H1 (cell line): ENCODE data around the gene GREM2. TPM values are rescaled to one million over a fixed set of nuclear protein-coding genes. Genes with fewer than 3 reads are reported as not detected.

Source experiments
- CTCF ChIA-PET: fragments of 300-600 bp; sonication (Branson Sonifier 250); formaldehyde crosslinking; loops from one replicate; lab custom pipeline; 2021; ENCODE audit not compliant: partially characterized antibody; lab: Charles Lee
- POLR2A ChIA-PET: fragments of 300-600 bp; sonication (Branson Sonifier 250); formaldehyde crosslinking; loops from one replicate; lab custom pipeline; 2021; ENCODE audit warnings: inconsistent platforms; ENCODE audit not compliant: partially characterized antibody; lab: Charles Lee
- DNase-seq, 2 experiments: peaks; one replicate each; pipeline versions ENCODE4 v3.0.0 to v3.0.0-alpha.2; 2010 to 2022; ENCODE audit warnings: low spot score in 2 of 2, low read depth in 1 of 2, mixed read lengths in 1 of 2
- FAIRE-seq: peaks from 2 replicates; lab custom pipeline; 2011; peaks lifted over from hg19 to GRCh38; lab: Jason Lieb, UNC
- H2AFZ ChIP-seq: 2 replicates; pipeline ENCODE4 v1.8.1; 2012; ENCODE audit warnings: low read length, inconsistent platforms
- H2AK5ac ChIP-seq: 2 replicates; pipeline ENCODE4 v1.6.1; 2013; ENCODE audit warnings: low read depth, low read length
- H2BK120ac ChIP-seq: replicated peaks from 2 replicates; pipeline ENCODE3; 2013; ENCODE audit warnings: low read depth, low read length, inconsistent platforms
- H2BK12ac ChIP-seq: 2 replicates; pipeline ENCODE4 v1.6.1; 2013; ENCODE audit warnings: low read depth, low read length
- H2BK15ac ChIP-seq: 2 replicates; pipeline ENCODE4 v1.6.1; 2013; ENCODE audit warnings: low read length
- H2BK20ac ChIP-seq: 2 replicates; pipeline ENCODE4 v1.6.1; 2013; ENCODE audit warnings: low read length
- H2BK5ac ChIP-seq: 2 replicates; pipeline ENCODE4 v1.6.1; 2013; ENCODE audit warnings: low read depth, low read length
- H3K14ac ChIP-seq: 2 replicates; pipeline ENCODE4 v1.6.1; 2013; ENCODE audit warnings: inconsistent platforms; ENCODE audit not compliant: insufficient read length
- H3K18ac ChIP-seq: 2 replicates; pipeline ENCODE4 v1.6.1; 2013; ENCODE audit warnings: low read length; ENCODE audit errors: extremely low read depth
- H3K23ac ChIP-seq: 2 replicates; pipeline ENCODE4 v1.6.1; 2013; ENCODE audit warnings: inconsistent platforms; ENCODE audit not compliant: insufficient read length
- H3K23me2 ChIP-seq: 2 replicates; pipeline ENCODE4 v1.6.1; 2013; ENCODE audit warnings: low read depth, low read length
- H3K27ac ChIP-seq: 2 replicates; pipeline ENCODE4 v1.6.1; 2011; ENCODE audit warnings: low read depth, low read length, inconsistent platforms
- H3K27me3 ChIP-seq, 4 experiments: replicated peaks in 1 of 4; 1 replicate in 1 of 4; 2 replicates in 3 of 4; pipeline versions ENCODE4 v1.6.1 to v1.8.1; 2011 to 2013; ENCODE audit warnings: low read length in 3 of 4, mild to moderate bottlenecking in 3 of 4, inconsistent platforms in 2 of 4, mixed read lengths in 2 of 4, moderate library complexity in 1 of 4; ENCODE audit not compliant: control insufficient read depth in 3 of 4, insufficient read depth in 3 of 4; ENCODE audit errors: extremely low read depth in 1 of 4
- H3K36me3 ChIP-seq, 4 experiments: 2 replicates each; pipeline versions ENCODE4 v1.6.1 to v1.8.1; 2011 to 2013; ENCODE audit warnings: mild to moderate bottlenecking in 4 of 4, low read length in 3 of 4, moderate library complexity in 2 of 4, control low read depth in 1 of 4, inconsistent platforms in 1 of 4; ENCODE audit not compliant: insufficient read depth in 4 of 4, control insufficient read depth in 2 of 4
- H3K4ac ChIP-seq: replicated peaks from 2 replicates; pipeline ENCODE3; 2013; ENCODE audit warnings: low read length, low read depth, mixed read lengths, inconsistent platforms; ENCODE audit not compliant: insufficient read length
- H3K4me1 ChIP-seq, 4 experiments: replicated peaks in 1 of 4; 1 replicate in 1 of 4; 2 replicates in 3 of 4; pipeline versions ENCODE4 v1.6.1 to v1.8.1; 2011 to 2013; ENCODE audit warnings: low read length in 3 of 4, inconsistent platforms in 2 of 4, mixed read lengths in 1 of 4; ENCODE audit not compliant: insufficient read depth in 4 of 4, control insufficient read depth in 3 of 4
- H3K4me2 ChIP-seq, 2 experiments: 2 replicates each; pipeline versions ENCODE4 v1.6.1 to v1.8.1; 2011 to 2013; ENCODE audit warnings: low read depth in 2 of 2, low read length in 2 of 2, control low read depth in 1 of 2, inconsistent platforms in 1 of 2, mild to moderate bottlenecking in 1 of 2; ENCODE audit not compliant: insufficient read depth in 1 of 2
- H3K4me3 ChIP-seq, 4 experiments: fragments of 200-600, 300-600 bp in 1 of 4; sonication (generic), shearing (Covaris generic), sonication (Bioruptor Twin) in 1 of 4; 2 replicates each; pipeline versions ENCODE4 v1.5.1 to v1.8.1; 2011 to 2016; ENCODE audit warnings: low read length in 4 of 4, low read depth in 3 of 4, control low read depth in 2 of 4, inconsistent platforms in 2 of 4, mild to moderate bottlenecking in 2 of 4, mixed read lengths in 1 of 4, moderate library complexity in 1 of 4; ENCODE audit not compliant: insufficient read depth in 2 of 4; ENCODE audit errors: extremely low read depth in 1 of 4
- H3K56ac ChIP-seq: replicated peaks from 2 replicates; pipeline ENCODE3; 2013; ENCODE audit warnings: low read depth, mild to moderate bottlenecking, mixed read lengths, low read length, inconsistent platforms; ENCODE audit not compliant: insufficient read length
- H3K79me1 ChIP-seq: 2 replicates; pipeline ENCODE4 v1.6.1; 2013; ENCODE audit warnings: low read depth, low read length, control low read depth
- H3K79me2 ChIP-seq, 2 experiments: 2 replicates each; pipeline versions ENCODE4 v1.6.1 to v1.8.1; 2012 to 2013; ENCODE audit warnings: low read length in 2 of 2, mild to moderate bottlenecking in 2 of 2, inconsistent platforms in 1 of 2; ENCODE audit not compliant: insufficient read depth in 2 of 2, control insufficient read depth in 1 of 2
- H3K9ac ChIP-seq, 4 experiments: replicated peaks in 1 of 4; 1 replicate in 1 of 4; 2 replicates in 3 of 4; pipeline versions ENCODE4 v1.6.1 to v1.8.1; 2011 to 2013; ENCODE audit warnings: low read depth in 3 of 4, low read length in 3 of 4, control low read depth in 2 of 4, mild to moderate bottlenecking in 2 of 4, moderate library complexity in 2 of 4, inconsistent platforms in 1 of 4; ENCODE audit errors: extremely low read depth in 1 of 4
- H3K9me3 ChIP-seq, 2 experiments: 2 replicates each; pipeline versions ENCODE4 v1.6.1 to v1.8.1; 2012 to 2013; ENCODE audit warnings: mild to moderate bottlenecking in 2 of 2, moderate library complexity in 2 of 2, control low read depth in 1 of 2, inconsistent platforms in 1 of 2, low read depth in 1 of 2, low read length in 1 of 2, mixed read lengths in 1 of 2; ENCODE audit not compliant: insufficient read depth in 2 of 2
- H4K20me1 ChIP-seq, 2 experiments: replicated peaks in 1 of 2; 2 replicates each; pipeline versions ENCODE3 to v1.8.1; 2011 to 2013; ENCODE audit warnings: inconsistent platforms in 2 of 2, low read length in 2 of 2, mild to moderate bottlenecking in 1 of 2; ENCODE audit not compliant: insufficient read depth in 2 of 2, control insufficient read depth in 1 of 2
- H4K5ac ChIP-seq: 2 replicates; pipeline ENCODE4 v1.6.1; 2013; ENCODE audit warnings: low read length, low read depth, mixed read lengths, inconsistent platforms; ENCODE audit not compliant: insufficient read length
- H4K8ac ChIP-seq: 2 replicates; pipeline ENCODE4 v1.8.0; 2013; ENCODE audit warnings: mild to moderate bottlenecking, moderate library complexity, low read length, inconsistent platforms; ENCODE audit not compliant: insufficient read depth; ENCODE audit errors: extremely low read depth
- H4K91ac ChIP-seq: replicated peaks from 2 replicates; pipeline ENCODE3; 2013; ENCODE audit warnings: low read length, mixed read lengths, inconsistent platforms; ENCODE audit not compliant: insufficient read length
- CEBPB ChIP-seq: IDR thresholded peaks from 2 replicates; pipeline ENCODE4 v1.6.1; 2012; ENCODE audit warnings: low read depth, low read length
- EP300 ChIP-seq, 2 experiments: IDR thresholded peaks; 1 replicate in 1 of 2; 2 replicates in 1 of 2; pipeline ENCODE4 v1.6.1; 2011 to 2012; ENCODE audit warnings: low read depth in 2 of 2, low read length in 2 of 2, mild to moderate bottlenecking in 2 of 2, borderline replicate concordance in 1 of 2, inconsistent platforms in 1 of 2, moderate library complexity in 1 of 2
- HDAC2 ChIP-seq, 2 experiments: fragments of 300-600 bp in 1 of 2; sonication (generic) in 1 of 2; IDR thresholded peaks; 2 replicates each; pipeline ENCODE4 v1.6.1; 2011 to 2012; ENCODE audit warnings: low read depth in 2 of 2, low read length in 2 of 2, mild to moderate bottlenecking in 2 of 2, moderate library complexity in 2 of 2, borderline replicate concordance in 1 of 2, inconsistent platforms in 1 of 2
- JUND ChIP-seq: IDR thresholded peaks from 2 replicates; pipeline ENCODE4 v1.6.1; 2011; ENCODE audit warnings: mild to moderate bottlenecking, improper control_type of control experiment, low read length
- KDM4A ChIP-seq: IDR thresholded peaks from one replicate; pipeline ENCODE4 v1.7.1; 2012; ENCODE audit warnings: low read depth, mild to moderate bottlenecking, moderate library complexity, low read length, inconsistent platforms; ENCODE audit not compliant: severe bottlenecking
- KDM5A ChIP-seq: fragments of 200-600 bp; IDR thresholded peaks from 2 replicates; pipeline ENCODE4 v1.7.1; 2012; ENCODE audit warnings: mild to moderate bottlenecking, low read length, inconsistent platforms, mixed read lengths
- NRF1 ChIP-seq: IDR thresholded peaks from 2 replicates; pipeline ENCODE4 v1.6.1; 2011; ENCODE audit warnings: mild to moderate bottlenecking, low read depth, low read length, improper control_type of control experiment
- PHF8 ChIP-seq: fragments of 200-600 bp; sonication (generic); conservative IDR thresholded peaks from 2 replicates; pipeline ENCODE4 v1.7.1; 2012; ENCODE audit warnings: low read depth, mild to moderate bottlenecking, inconsistent platforms, low read length, moderate library complexity
- RAD21 ChIP-seq, 2 experiments: IDR thresholded peaks in 1 of 2; conservative IDR thresholded peaks in 1 of 2; 2 replicates each; pipeline ENCODE4 v1.6.1; 2011; ENCODE audit warnings: low read depth in 2 of 2, low read length in 2 of 2, improper control_type of control experiment in 1 of 2, inconsistent platforms in 1 of 2, mild to moderate bottlenecking in 1 of 2, moderate library complexity in 1 of 2
- RFX5 ChIP-seq: IDR thresholded peaks from 2 replicates; pipeline ENCODE4 v1.6.1; 2011; ENCODE audit warnings: low read depth, low read length, improper control_type of control experiment, borderline replicate concordance
- SIRT6 ChIP-seq: IDR thresholded peaks from one replicate; pipeline ENCODE4 v1.7.1; 2012; ENCODE audit warnings: low read length, inconsistent platforms
- SP1 ChIP-seq: IDR thresholded peaks from 2 replicates; pipeline ENCODE4 v1.6.1; 2011; ENCODE audit warnings: low read depth, low read length
- SP2 ChIP-seq: IDR thresholded peaks from 2 replicates; pipeline ENCODE4 v1.6.1; 2012; ENCODE audit warnings: mild to moderate bottlenecking, low read length, inconsistent platforms
- SP4 ChIP-seq: IDR thresholded peaks from 2 replicates; pipeline ENCODE4 v1.6.1; 2012; ENCODE audit warnings: low read length, inconsistent platforms
- TEAD4 ChIP-seq: IDR thresholded peaks from 2 replicates; pipeline ENCODE4 v1.6.1; 2012; ENCODE audit warnings: low read depth, low read length, inconsistent platforms, mixed read lengths
- WGBS, 2 experiments: shearing (Covaris generic) in 1 of 2; methylation state at CpG; one replicate each; pipeline versions ENCODE4 v1.1.6 to v1.1.7; 2013 to 2015; ENCODE audit warnings: low lambda C conversion rate in 2 of 2, mixed read lengths in 2 of 2, inconsistent platforms in 1 of 2, low coverage in 1 of 2, missing lambda C conversion rate in 1 of 2; ENCODE audit not compliant: insufficient replicate concordance in 2 of 2, insufficient coverage in 1 of 2, insufficient read length in 1 of 2; ENCODE audit errors: extremely low coverage in 1 of 2, missing lambda C conversion rate in 1 of 2; 5-methylcytosine and 5-hydroxymethylcytosine counted together
- polyA plus RNA-seq, 7 experiments: library from polyadenylated mRNA; depleted of rRNA in 3 of 7; stranded (reverse) in 5 of 7; unstranded in 2 of 7; fragments of >200 nt in 5 of 7; fragments of 200-250 nt in 2 of 7; gene quantifications; 1 replicate in 5 of 7; 2 replicates in 1 of 7; 4 replicates in 1 of 7; pipeline versions ENCODE4 v1.2.1 to v1.2.3, GENCODE V29; 2011 to 2013; ENCODE audit warnings: missing spikeins in 2 of 7, mixed read lengths in 2 of 7
- total RNA-seq: library from RNA; stranded (reverse); fragmentation: NEBNext Ultra II Directional; extraction: Animal tissue kit (Norgen Biotek cat#: 25700); gene quantifications from 2 replicates; pipeline ENCODE4 v1.2.1, GENCODE V29; 2021

GREM2 gene
- total and polyA plus RNA-seq, 2 of the 8 experiments (the other 6 are each of a cell fraction or from before 2014, with no cell fraction given) = 0.05 TPM; not detected in 1

DNA sequence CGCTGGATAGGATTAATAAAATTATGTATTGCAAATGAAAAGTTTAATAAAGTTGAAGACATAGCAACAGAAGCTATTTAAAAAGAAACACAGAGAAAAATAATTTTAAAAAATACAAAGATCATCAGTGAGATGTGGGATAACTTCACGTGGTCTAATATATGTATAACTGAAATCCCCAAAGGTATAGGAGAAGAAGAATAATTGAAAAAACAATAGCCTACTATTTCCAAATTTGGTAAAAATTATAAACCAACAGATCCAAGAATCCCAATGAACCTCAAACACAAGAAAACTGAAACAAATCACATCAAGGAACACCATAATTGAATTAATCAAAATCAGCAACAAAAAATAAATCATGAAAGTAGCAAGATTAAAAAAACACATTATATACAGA is 44.9 kb downstream of the GREM2 start:
- Histone ChIP-seq H4K91ac (no peak overlapping the region), H3K18ac (no peak overlapping the region), H3K9ac (no peak overlapping the region), H3K23ac (no peak overlapping the region), H3K14ac (no peak overlapping the region), H3K27me3 (no peaks in the 10 kb centered on the region), H3K79me1 (no peaks in the 10 kb centered on the region), H4K20me1 (peaks cover 0 to 5% of the 10 kb centered on the region in 2 experiments), H2BK15ac (no peak overlapping the region), H2BK120ac (no peak overlapping the region), H4K5ac (no peak overlapping the region), H3K4ac (no peak overlapping the region), H2BK20ac (no peak overlapping the region), H3K36me3 (no peaks in the 10 kb centered on the region), H2AFZ (no peak overlapping the region), H2BK12ac (no peak overlapping the region), H3K79me2 (no peaks in the 10 kb centered on the region), H3K4me1 (no peaks in the 10 kb centered on the region), H2BK5ac (no peak overlapping the region), H2AK5ac (no peak overlapping the region), H3K4me3 (no peak overlapping the region), H3K56ac (no peak overlapping the region), H3K23me2 (peaks cover 6% of the 10 kb centered on the region), H4K8ac (no peak overlapping the region), H3K27ac (no peak overlapping the region), H3K4me2 (no peak overlapping the region), H3K9me3 (no peaks in the 10 kb centered on the region)
- ChIA-PET POLR2A (no interaction called here), CTCF (no interaction called here)
- DNase-seq (no peak), FAIRE-seq (no peak)
- TF ChIP-seq JUND (no peak), TEAD4 (no peak), PHF8 (no peak), RFX5 (no peak), CEBPB (no peak), SIRT6 (no peak), HDAC2 (IDR thresholded peaks at IDR 0.05; ENCODE audit: borderline replicate concordance in 1 of 2, low read depth in 2 of 2, low read length in 2 of 2) (no peak), KDM5A (no peak), KDM4A (no peak), EP300 (IDR thresholded peaks at IDR 0.05; ENCODE audit: borderline replicate concordance in 1 of 2, low read depth in 2 of 2, low read length in 2 of 2) (no peak), NRF1 (no peak), SP4 (no peak), SP1 (no peak), SP2 (no peak), RAD21 (IDR thresholded peaks at IDR 0.05 in 1 of 2, conservative IDR thresholded peaks at IDR 0.05 in 1 of 2; ENCODE audit: low read depth in 2 of 2, low read length in 2 of 2) (no peak)
- WGBS, 2 experiments = 81% methylated on average over 2 of the region's 2 CpGs; no CpG with 5 or more reads in 1 of the 2 experiments
